ENCODE results near the gene ISM1.

DNA sequence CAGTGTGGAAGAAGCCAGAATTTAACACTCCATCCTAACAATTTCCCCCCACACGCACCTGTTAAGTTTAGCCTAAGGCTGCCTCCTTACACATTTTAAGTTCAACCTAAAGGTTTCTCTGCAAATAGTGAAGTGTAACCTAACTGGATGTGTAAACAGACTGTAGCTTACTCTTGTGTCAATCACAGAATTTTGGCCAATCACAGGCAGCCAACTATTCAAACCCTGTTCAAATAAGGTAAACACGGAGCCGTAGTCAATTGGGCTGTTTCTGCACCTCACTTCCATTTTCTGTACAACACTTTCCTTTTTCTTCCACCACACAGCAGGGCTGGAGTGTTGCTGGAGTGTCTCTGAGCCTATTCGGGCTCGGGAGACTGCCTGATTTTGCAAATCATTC lies 92.1 kb downstream of the ISM1 start:
- TF ChIP-seq POLR2A (IDR thresholded peaks at IDR 0.05; ENCODE audit: low read depth, low read length) (no peak), POLR2AphosphoS5 (IDR thresholded peaks at IDR 0.05; ENCODE audit: low read depth, low read length) (no peak), PAX5 (IDR thresholded peaks at IDR 0.05; ENCODE audit: insufficient read depth, low read length, severe bottlenecking) (no peak), TAF1 (IDR thresholded peaks at IDR 0.05; ENCODE audit: low read depth, low read length) (no peak), SPI1 (IDR thresholded peaks at IDR 0.05; ENCODE audit: low read depth, low read length) (no peak), POU2F2 (IDR thresholded peaks at IDR 0.05; ENCODE audit: low read depth, low read length) (no peak)

All from GM12891 (cell line).